Body of pancreas (tissue), 4 donors: ENCODE results near the gene KREMEN2.

ENCODE experiments used
- CTCF ChIP-seq, 7 experiments: fragments of 450-650 bp in 4 of 7; fragments of 200-600 bp in 3 of 7; sonication (generic) in 3 of 7; IDR thresholded peaks; one replicate each; pipeline ENCODE4 v1.5.1; 2016 to 2019; ENCODE audit warnings: antibody characterized with exemption in 7 of 7
- POLR2A ChIP-seq, 3 donors: fragments of 450-650 bp; IDR thresholded peaks; one replicate each; pipeline ENCODE4 v1.6.1; 2016; ENCODE audit warnings: antibody characterized with exemption in 3 of 3, mild to moderate bottlenecking in 2 of 3

- TF ChIP-seq CTCF (IDR thresholded peaks at IDR 0.05) (no peak), POLR2A (IDR thresholded peaks at IDR 0.05) (no peak)
Observed at GRCh38 chr16:2933701-2934100, 30.4 kb upstream of the KREMEN2 start.
